GM21786 (cell line): Measurements from ENCODE around the gene CBY1.

ENCODE experiments used
- ATAC-seq: cut with Tn5 transposase; IDR thresholded peaks from one replicate; pipeline ENCODE4 v1.9.1; 2021; ENCODE audit not compliant: unreplicated experiment

Gene CBY1

DNA sequence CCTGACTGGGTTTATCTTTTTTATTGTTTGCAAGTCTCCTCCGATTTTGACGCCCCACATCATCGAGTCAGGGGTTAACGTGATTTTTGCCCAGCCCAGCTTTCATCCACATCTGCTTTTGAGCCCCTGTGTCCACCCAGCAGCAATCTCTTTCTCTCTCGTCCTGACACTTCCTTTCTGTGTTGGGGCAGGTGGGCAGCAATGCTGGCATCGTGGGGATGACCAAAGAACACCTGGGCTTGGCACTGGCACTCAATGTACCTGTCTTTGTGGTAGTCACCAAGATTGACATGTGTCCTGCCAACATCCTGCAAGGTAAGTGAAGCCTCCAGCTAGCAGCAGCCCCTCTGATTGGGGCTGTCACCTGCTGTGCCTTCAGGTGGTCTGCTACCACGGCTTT, 65.1 kb downstream of the CBY1 start:
- ATAC-seq: no peak
